PC-3 (cell line): Measurements from ENCODE around the gene VTCN1. TPM values are rescaled to one million over a fixed set of nuclear protein-coding genes. Genes with fewer than 3 reads are reported as not detected.

ENCODE experiments used
- ATAC-seq: fragments of 200-7000 bp; cut with Tn5 transposase; 2 replicates; pipeline ENCODE4 v1.9.1; 2020; ENCODE audit warnings: mild to moderate bottlenecking, moderate library complexity
- BruUV-seq: library from RNA; stranded (reverse); fragments of 400-500 nt; replicated peaks from 2 replicates; lab custom pipeline; 2021; lab: Mats Ljungman, UMichigan
- CTCF ChIA-PET: fragments of 300-600 bp; sonication (Branson Sonifier 250); formaldehyde crosslinking; loops from one replicate; lab custom pipeline; 2022; ENCODE audit warnings: antibody characterized with exemption; lab: Charles Lee
- POLR2A ChIA-PET: fragments of 300-600 bp; sonication (Branson Sonifier 250); formaldehyde crosslinking; loops from one replicate; lab custom pipeline; 2022; ENCODE audit warnings: antibody characterized with exemption; ENCODE audit not compliant: unreplicated experiment; lab: Charles Lee
- DNase-seq: peaks from one replicate; pipeline ENCODE4 v3.0.0-alpha.2; 2015
- H2AFZ ChIP-seq: fragments of 300-600 bp; sonication (generic); 2 replicates; pipeline ENCODE4 v1.6.0; 2016; ENCODE audit warnings: antibody characterized with exemption, low read length
- H3F3A ChIP-seq: fragments of 300-600 bp; sonication (generic); one replicate; pipeline ENCODE4 v1.6.0; 2017; ENCODE audit warnings: antibody characterized with exemption, low read length, control low read depth, mild to moderate bottlenecking; ENCODE audit not compliant: unreplicated experiment
- H3K27ac ChIP-seq: fragments of 300-600 bp; sonication (generic); 2 replicates; pipeline ENCODE4 v1.5.1; 2016; ENCODE audit warnings: mild to moderate bottlenecking, low read length
- H3K27me3 ChIP-seq: fragments of 300-600 bp; sonication (generic); 2 replicates; pipeline ENCODE4 v1.6.1; 2016; ENCODE audit warnings: low read length, mixed read lengths
- H3K36me3 ChIP-seq: fragments of 300-600 bp; sonication (generic); 2 replicates; pipeline ENCODE4 v1.6.1; 2016; ENCODE audit warnings: low read depth, mixed run types, low read length, mixed read lengths
- H3K4me1 ChIP-seq: fragments of 300-600 bp; sonication (generic); 2 replicates; pipeline ENCODE4 v1.5.1; 2016; ENCODE audit warnings: low read length; ENCODE audit not compliant: insufficient read depth
- H3K4me2 ChIP-seq: fragments of 300-600 bp; sonication (generic); 2 replicates; pipeline ENCODE4 v1.6.0; 2016; ENCODE audit warnings: low read length
- H3K4me3 ChIP-seq: fragments of 300-600 bp; sonication (generic); 2 replicates; pipeline ENCODE4 v1.5.1; 2016; ENCODE audit warnings: mild to moderate bottlenecking, low read length, mixed read lengths
- H3K79me2 ChIP-seq: fragments of 300-600 bp; sonication (generic); 2 replicates; pipeline ENCODE4 v1.6.1; 2017; ENCODE audit warnings: low read length, mixed read lengths
- H3K9ac ChIP-seq: fragments of 300-600 bp; sonication (generic); 2 replicates; pipeline ENCODE4 v1.6.0; 2016; ENCODE audit warnings: mild to moderate bottlenecking, low read length
- H3K9me2 ChIP-seq: fragments of 300-600 bp; sonication (generic); replicated peaks from 2 replicates; pipeline ENCODE4 v1.6.1; 2016; ENCODE audit warnings: mixed run types, low read length, mixed read lengths
- H3K9me3 ChIP-seq: fragments of 300-600 bp; sonication (generic); 2 replicates; pipeline ENCODE4 v1.6.1; 2016; ENCODE audit warnings: low read length, mixed read lengths
- H4K20me1 ChIP-seq: fragments of 300-600 bp; sonication (generic); 2 replicates; pipeline ENCODE4 v1.6.1; 2016; ENCODE audit warnings: low read length, mixed read lengths
- CTCF ChIP-seq: fragments of 300-600 bp; sonication (generic); conservative IDR thresholded peaks from 2 replicates; pipeline ENCODE4 v1.5.1; 2017; ENCODE audit warnings: antibody characterized with exemption, low read depth, mild to moderate bottlenecking, low read length
- EZH2 ChIP-seq: fragments of 300-600 bp; sonication (generic); IDR thresholded peaks from one replicate; pipeline ENCODE4 v1.6.1; 2017; ENCODE audit warnings: antibody characterized with exemption, mild to moderate bottlenecking, low read length; ENCODE audit not compliant: unreplicated experiment
- EZH2phosphoT487 ChIP-seq: fragments of 300-600 bp; sonication (generic); IDR thresholded peaks from 2 replicates; pipeline ENCODE4 v1.6.1; 2018; ENCODE audit warnings: mild to moderate bottlenecking, antibody characterized with exemption, low read length, borderline replicate concordance
- intact Hi-C: fragments of 100-400 bp; cut with micrococcal nuclease; formaldehyde crosslinking; loops from 2 replicates; pipeline ENCODE4 v1.9.0; 2023
- total RNA-seq: library from RNA; depleted of rRNA; stranded (reverse); fragments of >200 nt; gene quantifications from 2 replicates; pipeline ENCODE4 v1.2.3, GENCODE V29; 2014

Gene VTCN1
- total RNA-seq, 1 experiment from 2014 or later = not detected

- H3K36me3 ChIP-seq = no peaks in the 10 kb centered on the region
- no peaks in the 10 kb centered on the region for H3K27me3 ChIP-seq
- no peaks in the 10 kb centered on the region for H3K9me2 ChIP-seq
- no peaks in the 10 kb centered on the region for H3K9me3 ChIP-seq
- ChIA-PET POLR2A (no interaction called here), CTCF (no interaction called here)
- no peak overlapping the region for H3K4me2 ChIP-seq
- no peak overlapping the region for H2AFZ ChIP-seq
- BruUV-seq = no TSS peak
- ATAC-seq = peak; percentile 48
- H3K4me1 ChIP-seq = 0 out of 2 replicates have a peak, but pooled peaks cover 3% of the 10 kb centered on the region
- no peaks in the 10 kb centered on the region for H3F3A ChIP-seq
- H3K4me3 ChIP-seq = no peak overlapping the region
- no peak overlapping the region for H3K9ac ChIP-seq
- intact Hi-C loops = no loop called here
- 0 out of 2 replicates have a peak overlapping the region, but pooled peaks have one; percentile 1 for H3K27ac ChIP-seq
- H4K20me1 ChIP-seq = no peaks in the 10 kb centered on the region
- H3K79me2 ChIP-seq = no peaks in the 10 kb centered on the region
- TF ChIP-seq CTCF (no peak), EZH2phosphoT487 (no peak), EZH2 (no peak)
- peak; percentile 14 for DNase-seq
These were observed 21.8 kb upstream of the VTCN1 start for GRCh38 chr1:117232531-117232930.

GRCh38 chr1:117231748-117232373, 21.1 kb upstream of the VTCN1 start:
- Histone ChIP-seq H3K79me2 (no peaks in the 10 kb centered on the region), H3K9me2 (no peaks in the 10 kb centered on the region), H3K27ac (0 out of 2 replicates have a peak overlapping the region, but pooled peaks have one; percentile 1), H3K4me1 (no peaks in the 10 kb centered on the region), H3K9me3 (no peaks in the 10 kb centered on the region), H3K4me3 (no peak overlapping the region), H2AFZ (no peak overlapping the region), H4K20me1 (no peaks in the 10 kb centered on the region), H3F3A (no peaks in the 10 kb centered on the region), H3K4me2 (no peak overlapping the region), H3K36me3 (no peaks in the 10 kb centered on the region), H3K27me3 (no peaks in the 10 kb centered on the region), H3K9ac (no peak overlapping the region)
- ChIA-PET POLR2A (interaction anchor here (0.6 kb wide), 1 partner anchor 21 kb away, joined by 5 read pairs; the partner anchor contains the start of gene VTCN1), CTCF (no interaction called here)
- no TSS peak for BruUV-seq
- DNase-seq (no peak), ATAC-seq (no peak)
- intact Hi-C loops = no loop called here
- TF ChIP-seq EZH2phosphoT487 = no peak

GRCh38 chr1:117231312-117231711, 20.6 kb upstream of the VTCN1 start:
- Histone ChIP-seq H2AFZ (no peak overlapping the region), H3K27ac (no peak overlapping the region), H4K20me1 (no peaks in the 10 kb centered on the region), H3K9me3 (no peaks in the 10 kb centered on the region), H3K27me3 (no peaks in the 10 kb centered on the region), H3K4me2 (no peak overlapping the region), H3K79me2 (no peaks in the 10 kb centered on the region), H3K9me2 (no peaks in the 10 kb centered on the region), H3K9ac (no peak overlapping the region), H3K4me3 (no peak overlapping the region), H3F3A (no peaks in the 10 kb centered on the region), H3K36me3 (no peaks in the 10 kb centered on the region), H3K4me1 (peaks cover 4% of the 10 kb centered on the region)
- CTCF ChIA-PET = no interaction called here
- BruUV-seq = no TSS peak
- DNase-seq (no peak), ATAC-seq (no peak)
- TF ChIP-seq EZH2phosphoT487 = no peak
- TF ChIP-seq CTCF = no peak
- no peak for TF ChIP-seq EZH2
- intact Hi-C loops = no loop called here
- POLR2A ChIA-PET = no interaction called here
